ENCODE results near the gene HGS. TPM values are rescaled to one million over a fixed set of nuclear protein-coding genes. Genes with fewer than 3 reads are reported as not detected.

Gene HGS
- total RNA-seq, 4 donors from 2014 or later = 96.1 to 205 (median 150) TPM

DNA sequence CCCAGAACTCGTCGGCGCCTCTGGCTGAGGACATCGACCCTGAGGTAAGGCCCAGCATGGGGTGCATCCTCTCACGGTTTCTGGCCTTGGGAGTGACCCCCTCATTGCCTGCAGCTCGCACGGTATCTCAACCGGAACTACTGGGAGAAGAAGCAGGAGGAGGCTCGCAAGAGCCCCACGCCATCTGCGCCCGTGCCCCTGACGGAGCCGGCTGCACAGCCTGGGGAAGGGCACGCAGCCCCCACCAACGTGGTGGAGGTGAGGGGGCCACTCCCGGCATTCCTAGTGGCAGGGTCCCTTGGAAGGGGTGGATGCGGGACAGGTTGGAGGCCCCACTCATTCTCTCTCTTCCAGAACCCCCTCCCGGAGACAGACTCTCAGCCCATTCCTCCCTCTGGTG, 11.0 kb downstream of the HGS start:
- H3K36me3 ChIP-seq = peaks cover 0 to 73% (median 29%) of the 10 kb centered on the region in 4 donors
- 88% methylated on average over 19 of the region's 19 CpGs; no CpG with 5 or more reads in 1 of the 2 donors for WGBS, 2 donors (ENCODE audit: low coverage in 1 of 2)

DNA sequence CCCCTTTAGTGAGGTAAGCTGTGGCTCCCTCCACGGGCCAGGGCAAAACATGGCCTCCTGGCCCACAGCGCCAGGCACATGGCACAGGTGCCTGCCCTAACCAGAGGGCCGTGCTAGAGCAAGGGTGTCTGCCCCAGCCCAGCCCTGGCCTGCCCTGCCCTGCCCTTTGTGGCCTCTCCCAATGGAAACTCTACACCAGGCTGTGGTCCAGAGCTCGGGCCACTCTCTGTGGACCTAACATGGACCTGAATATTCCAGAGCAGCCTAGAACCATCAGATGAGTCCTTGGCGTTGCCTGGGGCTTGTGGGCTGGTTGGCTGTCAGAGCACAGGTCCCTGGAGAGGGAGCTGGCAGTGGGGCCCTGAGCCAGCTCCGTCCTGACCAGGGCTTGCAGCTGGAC, 11.4 kb downstream of the HGS start:
- TF ChIP-seq POLR2AphosphoS5 (IDR thresholded peaks at IDR 0.05) = no peak
- no peak for TF ChIP-seq EP300 (IDR thresholded peaks at IDR 0.05; ENCODE audit: low read depth)
- TF ChIP-seq POLR2A (IDR thresholded peaks at IDR 0.05) = no peak
- no peak for TF ChIP-seq CTCF (IDR thresholded peaks at IDR 0.05)
- Histone ChIP-seq H3K9me3 (no peaks in the 10 kb centered on the region), H3K4me1 (no peaks in the 10 kb centered on the region), H3K27me3 (no peaks in the 10 kb centered on the region), H3K27ac (no peak overlapping the region), H3K36me3 (peaks cover 0 to 73% (median 28%) of the 10 kb centered on the region in 4 donors), H3K4me3 (no peak overlapping the region)
- intact Hi-C loops (cut with DNase I; ENCODE audit: low total_unique reads) (no loop called here), in situ Hi-C loops (cut with MboI; ENCODE audit: low pct_ligation_motif_present in 1 of 4, low pct_unique_long_range_greater_than_20kb in 1 of 4, low sequenced_read_pairs in 3 of 4) (no loop called here)
- WGBS, 2 donors (ENCODE audit: low coverage in 1 of 2) = 93% methylated on average over 6 of the region's 6 CpGs; no CpG with 5 or more reads in 1 of the 2 donors
- no peak for DNase-seq

More for the DNA sequence above, 11.0 kb downstream of the HGS start:
- intact Hi-C loops (cut with DNase I; ENCODE audit: low total_unique reads) = no loop called here
- Histone ChIP-seq H3K27me3 (no peaks in the 10 kb centered on the region), H3K4me3 (no peak overlapping the region), H3K4me1 (no peaks in the 10 kb centered on the region), H3K9me3 (no peaks in the 10 kb centered on the region), H3K27ac (no peak overlapping the region)
- no peak for DNase-seq
- in situ Hi-C loops (cut with MboI; ENCODE audit: low pct_ligation_motif_present in 1 of 4, low pct_unique_long_range_greater_than_20kb in 1 of 4, low sequenced_read_pairs in 3 of 4) = no loop called here
- TF ChIP-seq CTCF (IDR thresholded peaks at IDR 0.05) (no peak), EP300 (IDR thresholded peaks at IDR 0.05; ENCODE audit: low read depth) (no peak), POLR2AphosphoS5 (IDR thresholded peaks at IDR 0.05) (no peak), POLR2A (IDR thresholded peaks at IDR 0.05) (no peak)

DNA sequence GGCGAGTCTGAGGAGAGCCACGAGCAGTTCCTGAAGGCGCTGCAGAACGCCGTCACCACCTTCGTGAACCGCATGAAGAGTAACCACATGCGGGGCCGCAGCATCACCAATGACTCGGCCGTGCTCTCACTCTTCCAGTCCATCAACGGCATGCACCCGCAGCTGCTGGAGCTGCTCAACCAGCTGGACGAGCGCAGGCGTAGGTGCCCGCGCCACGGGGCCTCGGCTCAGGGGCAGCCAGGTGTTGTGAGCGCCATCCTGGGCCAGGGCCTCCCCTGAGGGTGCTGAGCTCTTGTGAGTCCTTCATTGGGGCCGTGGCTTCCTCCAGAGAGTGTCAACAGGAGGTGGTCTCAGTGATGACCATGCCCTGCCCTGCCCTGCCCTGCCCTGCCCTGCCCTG, 12.0 kb downstream of the HGS start:
- in situ Hi-C loops (cut with MboI; ENCODE audit: low pct_ligation_motif_present in 1 of 4, low pct_unique_long_range_greater_than_20kb in 1 of 4, low sequenced_read_pairs in 3 of 4) = no loop called here
- TF ChIP-seq POLR2AphosphoS5 (IDR thresholded peaks at IDR 0.05) (peak in 1 of 3 donors; percentile 4), POLR2A (IDR thresholded peaks at IDR 0.05) (no peak)
- Histone ChIP-seq H3K4me1 (peaks cover 0 to 4% (median 0%) of the 10 kb centered on the region in 4 donors), H3K4me3 (no peak overlapping the region), H3K9me3 (no peaks in the 10 kb centered on the region), H3K27ac (no peak overlapping the region), H3K27me3 (no peaks in the 10 kb centered on the region), H3K36me3 (peaks cover 0 to 73% (median 28%) of the 10 kb centered on the region in 4 donors)
- intact Hi-C loops (cut with DNase I; ENCODE audit: low total_unique reads) = no loop called here
- no peak for DNase-seq
- 88% methylated on average over 18 of the region's 22 CpGs; no CpG with 5 or more reads in 1 of the 2 donors for WGBS, 2 donors (ENCODE audit: low coverage in 1 of 2)

DNA sequence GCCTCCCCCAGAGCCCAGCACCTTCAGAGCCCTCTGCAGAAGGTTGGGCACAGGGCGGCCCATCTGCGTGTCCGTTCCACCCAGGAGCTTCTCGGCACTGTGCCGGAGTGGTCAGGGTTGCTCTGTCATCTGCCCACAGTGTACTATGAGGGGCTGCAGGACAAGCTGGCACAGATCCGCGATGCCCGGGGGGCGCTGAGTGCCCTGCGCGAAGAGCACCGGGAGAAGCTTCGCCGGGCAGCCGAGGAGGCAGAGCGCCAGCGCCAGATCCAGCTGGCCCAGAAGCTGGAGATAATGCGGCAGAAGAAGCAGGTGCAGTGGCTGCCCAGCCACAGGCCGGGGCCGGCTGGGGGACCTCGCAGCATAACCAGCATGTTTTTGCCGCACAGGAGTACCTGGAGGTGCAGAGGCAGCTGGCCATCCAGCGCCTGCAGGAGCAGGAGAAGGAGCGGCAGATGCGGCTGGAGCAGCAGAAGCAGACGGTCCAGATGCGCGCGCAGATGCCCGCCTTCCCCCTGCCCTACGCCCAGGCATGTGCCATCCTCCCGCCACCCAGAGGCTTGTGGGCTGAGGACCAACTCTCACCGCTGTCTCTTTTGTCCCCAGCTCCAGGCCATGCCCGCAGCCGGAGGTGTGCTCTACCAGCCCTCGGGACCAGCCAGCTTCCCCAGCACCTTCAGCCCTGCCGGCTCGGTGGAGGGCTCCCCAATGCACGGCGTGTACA, 12.6 kb downstream of the HGS start:
- in situ Hi-C loops (cut with MboI; ENCODE audit: low pct_ligation_motif_present in 1 of 4, low pct_unique_long_range_greater_than_20kb in 1 of 4, low sequenced_read_pairs in 3 of 4) (no loop called here), intact Hi-C loops (cut with DNase I; ENCODE audit: low total_unique reads) (no loop called here)
- no peak for DNase-seq
- 95 to 100% methylated on average over 3 to 34 of the region's 40 CpGs for WGBS, 2 donors (ENCODE audit: low coverage in 1 of 2)
- H3K4me3 ChIP-seq = no peak overlapping the region
- H3K9me3 ChIP-seq = no peaks in the 10 kb centered on the region
- H3K27ac ChIP-seq = no peak overlapping the region
- H3K27me3 ChIP-seq = no peaks in the 10 kb centered on the region
- peaks cover 0 to 69% (median 28%) of the 10 kb centered on the region in 4 donors for H3K36me3 ChIP-seq
- H3K4me1 ChIP-seq = peaks cover 3 to 10% (median 4%) of the 10 kb centered on the region in 4 donors
- TF ChIP-seq POLR2AphosphoS5 (IDR thresholded peaks at IDR 0.05) (no peak), EP300 (IDR thresholded peaks at IDR 0.05; ENCODE audit: low read depth) (no peak), POLR2A (IDR thresholded peaks at IDR 0.05) (no peak), CTCF (IDR thresholded peaks at IDR 0.05) (no peak)

All from transverse colon (tissue), 4 donors.